Heart left ventricle (tissue), 16 donors: ENCODE data around the gene RNF182. TPM values are rescaled to one million over a fixed set of nuclear protein-coding genes. Genes with fewer than 3 reads are reported as not detected.

Experiments used
- ATAC-seq, 4 donors: fragments of 200-7000 bp; cut with Tn5 transposase; one replicate each; pipeline ENCODE4 v1.9.1; 2020 to 2022; ENCODE audit warnings: moderate library complexity in 4 of 4, mild to moderate bottlenecking in 3 of 4, moderate number of reproducible peaks in 1 of 4
- DNase-seq, 5 donors: peaks; one replicate each; pipeline ENCODE4 v3.0.0-alpha.2; 2020
- H3K27ac ChIP-seq, 12 donors: fragments of 200-600 bp; sonication (generic) in 4 of 12; one replicate each; pipeline versions ENCODE4 v1.5.0 to v1.8.0; 2016 to 2022; ENCODE audit warnings: mild to moderate bottlenecking in 2 of 12
- H3K27me3 ChIP-seq, 9 donors: fragments of 200-600 bp; sonication (generic) in 2 of 9; one replicate each; pipeline versions ENCODE4 v1.5.1 to v1.8.0; 2016 to 2022; ENCODE audit warnings: mild to moderate bottlenecking in 3 of 9
- H3K36me3 ChIP-seq, 9 donors: fragments of 200-600 bp; sonication (generic) in 2 of 9; one replicate each; pipeline versions ENCODE4 v1.5.0 to v1.8.0; 2018 to 2022; ENCODE audit warnings: mild to moderate bottlenecking in 2 of 9
- H3K4me1 ChIP-seq, 12 donors: fragments of 200-600 bp; sonication (generic) in 4 of 12; one replicate each; pipeline versions ENCODE4 v1.5.0 to v1.8.0; 2016 to 2022; ENCODE audit warnings: mild to moderate bottlenecking in 3 of 12
- H3K4me3 ChIP-seq, 12 donors: fragments of 200-600 bp; sonication (generic) in 4 of 12; one replicate each; pipeline versions ENCODE4 v1.5.0 to v1.8.0; 2017 to 2022; ENCODE audit warnings: mild to moderate bottlenecking in 9 of 12, moderate library complexity in 4 of 12
- H3K9me3 ChIP-seq, 12 donors: fragments of 200-600 bp; sonication (generic) in 4 of 12; one replicate each; pipeline versions ENCODE4 v1.5.0 to v1.8.0; 2016 to 2022; ENCODE audit warnings: mild to moderate bottlenecking in 1 of 12
- CTCF ChIP-seq, 12 donors: fragments of 200-600 bp; sonication (generic) in 4 of 12; IDR thresholded peaks; one replicate each; pipeline versions ENCODE4 v1.5.0 to v1.8.0; 2018 to 2022; ENCODE audit warnings: antibody characterized with exemption in 12 of 12, mild to moderate bottlenecking in 5 of 12
- POLR2A ChIP-seq, 2 donors: fragments of 450-650 bp; IDR thresholded peaks; one replicate each; pipeline ENCODE4 v1.6.1; 2017; ENCODE audit warnings: antibody characterized with exemption in 2 of 2, mild to moderate bottlenecking in 2 of 2, moderate library complexity in 2 of 2
- WGBS, 4 donors: extraction: QIAGEN DNeasy Blood & Tissue Kit in 2 of 4; methylation state at CpG; one replicate each; pipeline versions ENCODE4 v1.1.5 to v1.1.7; 2013 to 2018; 5-methylcytosine and 5-hydroxymethylcytosine counted together
- intact Hi-C, 10 donors: fragments of 100-400 bp; cut with DNase I; formaldehyde crosslinking; loops; one replicate each; pipeline versions ENCODE4 v1.11.1 to v1.14.2; 2022
- polyA plus RNA-seq, 2 donors: library from polyadenylated mRNA; stranded (reverse); fragments of 200-250 nt; gene quantifications; one replicate each; pipeline ENCODE4 v1.2.3, GENCODE V29; 2013
- total RNA-seq, 9 donors: library from RNA; depleted of rRNA in 2 of 9; stranded (reverse); fragments of >200 nt in 2 of 9; fragmentation: NEBNext Ultra II Directional in 3 of 9; extraction: Animal tissue kit (Norgen Biotek cat#: 25700) in 3 of 9; gene quantifications; one replicate each; pipeline versions ENCODE4 v1.1.0 to v1.2.4, GENCODE V29; 2016 to 2023
- donor health status: ischemic (EF 13 %, LVEDD 7.1; RV severe dilation, severe dysfunction).
- donor health status: healthy with polysubstance abuse.
- donor health status: DM: no; HTN: yes; CAD: no.
- donor health status: DM: no; HTN: no; CAD: no.
- donor health status: ischemic (EF 25% LVEDD 6.9; RV normal size, moderate dysfunction).
- donor health status: ischemic (EF 25% LVEDD 5.7; RV mildly dilated, moderate dysfunction).
- donor health status: healthy.
- donor health status: DM: yes; HTN: yes; CAD: no.
- donor health status: ischemic (EF 35%, LVEDD 5.7; RV mildly dilated, moderate dysfunction).
- donor health status: nonischemic (EF 11% LVEDD 7.7; RV severe dilation, severe dysfunction).
- donor health status: DM: yes; HTN: yes; CAD: no.
- donor health status: PGD.
- donor health status: ischemic (EF 29% LVEDD 5.4; RV normal size, mild dysfunction).
- donor health status: nonischemic (EF 23%, LVEDD 6.1; RV moderate dilation, normal function).

Gene RNF182
- total and polyA plus RNA-seq, 11 donors: 0.07 to 0.75 (median 0.39) TPM; not detected in 8

- Histone ChIP-seq H3K9me3 (peaks cover 0 to 18% (median 0%) of the 10 kb centered on the region in 12 donors), H3K4me1 (no peaks in the 10 kb centered on the region), H3K4me3 (no peak overlapping the region), H3K36me3 (no peaks in the 10 kb centered on the region), H3K27me3 (peaks cover 0 to 4% (median 0%) of the 10 kb centered on the region in 9 donors), H3K27ac (no peak overlapping the region)
- intact Hi-C loops: no loop called here
- no peak for TF ChIP-seq POLR2A (IDR thresholded peaks at IDR 0.05)
- TF ChIP-seq CTCF (IDR thresholded peaks at IDR 0.05): no peak
- no peak for DNase-seq
- ATAC-seq: no peak
Observed at GRCh38 chr6:13946506-13946905, 21.8 kb downstream of the RNF182 start.

- no peaks in the 10 kb centered on the region for H3K36me3 ChIP-seq
- no peaks in the 10 kb centered on the region for H3K4me1 ChIP-seq
- H3K9me3 ChIP-seq: peaks cover 0 to 8% (median 0%) of the 10 kb centered on the region in 12 donors
- DNase-seq: no peak
- ATAC-seq: no peak
- no peak overlapping the region for H3K27ac ChIP-seq
- intact Hi-C loops: no loop called here
- H3K27me3 ChIP-seq: peaks cover 0 to 3% (median 0%) of the 10 kb centered on the region in 9 donors
- no peak overlapping the region for H3K4me3 ChIP-seq
- TF ChIP-seq POLR2A (IDR thresholded peaks at IDR 0.05): no peak
- no peak for TF ChIP-seq CTCF (IDR thresholded peaks at IDR 0.05)
Observed at GRCh38 chr6:13947611-13948178, 22.9 kb downstream of the RNF182 start.

- no peak for DNase-seq
- TF ChIP-seq POLR2A (IDR thresholded peaks at IDR 0.05) (no peak), CTCF (IDR thresholded peaks at IDR 0.05) (no peak)
- H3K27ac ChIP-seq: no peak overlapping the region
- 67 to 85% (median 79%) methylated on average over 7 of the region's 7 CpGs for WGBS, 4 donors
- H3K9me3 ChIP-seq: peaks cover 0 to 8% (median 0%) of the 10 kb centered on the region in 12 donors
- peaks cover 0 to 4% (median 0%) of the 10 kb centered on the region in 9 donors for H3K27me3 ChIP-seq
- no peak overlapping the region for H3K4me3 ChIP-seq
- intact Hi-C loops: no loop called here
- H3K4me1 ChIP-seq: no peaks in the 10 kb centered on the region
- ATAC-seq: no peak
- H3K36me3 ChIP-seq: no peaks in the 10 kb centered on the region
Observed at GRCh38 chr6:13952101-13952500, 27.3 kb downstream of the RNF182 start.

- no peak overlapping the region for H3K27ac ChIP-seq
- DNase-seq (no peak), ATAC-seq (no peak)
- H3K36me3 ChIP-seq: no peaks in the 10 kb centered on the region
- no peak overlapping the region for H3K4me3 ChIP-seq
- 86 to 93% (median 90%) methylated on average over 2 of the region's 2 CpGs for WGBS, 4 donors
- no peak for TF ChIP-seq CTCF (IDR thresholded peaks at IDR 0.05)
- H3K9me3 ChIP-seq: peaks cover 0 to 3% (median 0%) of the 10 kb centered on the region in 12 donors
- peaks cover 0 to 4% (median 0%) of the 10 kb centered on the region in 9 donors for H3K27me3 ChIP-seq
- no peaks in the 10 kb centered on the region for H3K4me1 ChIP-seq
- intact Hi-C loops: no loop called here
Observed at GRCh38 chr6:13953061-13953705, 28.4 kb downstream of the RNF182 start.
